GM12892 (cell line): ENCODE measurements around the gene CNOT6.

ENCODE experiments used
- POLR2AphosphoS5 ChIP-seq: IDR thresholded peaks from 2 replicates; pipeline ENCODE4 v1.6.1; 2011; ENCODE audit warnings: low read depth, low read length, control low read depth
- TAF1 ChIP-seq: IDR thresholded peaks from 2 replicates; pipeline ENCODE4 v1.6.1; 2011; ENCODE audit warnings: low read depth, mild to moderate bottlenecking, control low read depth, low read length, borderline replicate concordance

DNA sequence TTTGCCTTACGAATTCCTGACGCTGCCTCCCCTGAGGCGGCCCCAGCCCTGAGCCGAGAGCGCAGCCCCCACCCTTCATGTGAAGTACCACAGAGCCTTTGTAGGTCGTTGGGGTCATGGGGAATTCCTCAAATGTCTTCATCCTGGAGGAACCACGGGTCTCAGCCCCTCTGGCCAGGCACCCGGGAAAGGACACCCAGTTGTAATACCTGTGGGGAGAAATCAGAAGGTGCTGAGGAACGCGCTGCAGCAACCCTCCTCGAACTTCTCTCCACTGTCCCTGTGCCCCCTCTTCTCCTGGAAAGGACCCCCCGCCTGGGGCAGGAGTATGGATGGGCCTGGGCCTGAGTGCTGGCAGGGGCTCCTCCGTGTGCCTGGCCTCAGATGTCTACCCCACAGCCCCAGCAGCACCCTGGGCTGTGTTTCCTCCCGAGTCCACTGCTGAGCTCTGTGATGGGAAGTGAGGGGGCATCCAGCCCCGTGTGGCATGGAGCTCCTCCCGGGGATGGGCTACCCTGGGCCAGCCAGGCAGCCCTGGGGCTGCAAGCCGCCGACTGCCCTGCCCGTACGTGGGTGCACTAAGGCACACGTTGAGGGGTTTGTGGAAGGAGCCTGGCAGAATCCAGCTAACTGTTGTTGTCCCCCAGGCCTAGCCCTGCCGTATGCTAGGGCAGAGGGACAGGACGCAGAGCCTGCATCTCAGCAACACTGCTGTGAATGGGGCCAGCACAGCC, 115.8 kb downstream of the CNOT6 start:
- TF ChIP-seq POLR2AphosphoS5 (no peak), TAF1 (no peak)
